IPS DF 19.7 (cell line): ENCODE data around the gene ARID3B.
"Not testable (repeated sequence)": the region's sequence is repeated elsewhere in the genome, so short reads cannot be mapped to it uniquely, and the experiment has no call there.

Source experiments
- DNase-seq: peaks from one replicate; pipeline ENCODE4 v3.0.0-alpha.2; 2013; ENCODE audit warnings: low read depth, low spot score

ARID3B gene

DNA sequence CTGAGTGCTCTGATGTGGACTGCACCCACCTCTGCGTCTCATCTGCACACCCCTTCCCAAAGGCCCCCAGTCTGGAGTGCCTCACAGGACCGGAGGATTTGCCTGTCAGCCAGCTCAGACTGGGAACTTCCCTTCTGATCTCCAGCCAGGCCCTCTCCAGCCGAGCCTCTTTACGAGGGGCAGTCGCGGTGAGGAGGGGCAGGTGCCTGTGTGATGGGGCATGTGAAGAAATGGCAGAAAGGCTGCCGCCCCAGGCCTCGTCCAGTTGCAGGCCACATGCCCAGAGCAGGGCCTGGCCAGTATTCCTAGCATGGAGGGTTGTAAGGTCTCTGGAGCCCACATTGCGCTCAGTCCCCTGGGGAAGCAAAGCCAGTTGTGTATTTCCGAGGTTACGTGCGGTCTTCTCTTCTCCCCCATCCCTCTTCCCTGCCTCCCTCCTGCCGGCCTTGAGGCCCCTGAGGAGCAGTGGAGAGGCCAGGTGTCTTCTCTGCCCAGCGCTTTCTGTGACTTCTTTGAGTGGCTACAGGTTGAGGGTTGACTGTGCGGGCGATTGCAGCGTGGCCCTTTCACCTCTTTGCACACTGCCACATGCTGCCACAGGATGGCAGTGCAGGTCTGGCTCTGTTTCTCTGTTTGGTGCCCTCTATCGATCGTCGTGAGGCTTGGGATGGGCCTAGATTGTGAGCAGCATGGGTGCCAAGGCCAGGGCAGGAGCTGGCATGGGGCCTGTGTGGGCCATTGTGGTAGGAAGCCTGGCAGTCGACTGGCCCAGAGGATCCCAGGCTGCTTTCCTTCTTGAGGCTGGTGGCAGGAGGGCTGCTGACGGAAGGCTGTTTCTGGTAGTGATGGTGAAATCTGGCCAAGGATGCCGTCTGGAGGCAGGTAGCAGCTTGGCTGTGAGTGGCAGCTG lies 79.9 kb downstream of the ARID3B start:
- peak; percentile 56 for DNase-seq

- DNase-seq = no peak
These were observed 80.5 kb downstream of the ARID3B start for GRCh38 chr15:74621546-74621920.

- DNase-seq = no peak
These were observed 80.9 kb downstream of the ARID3B start for GRCh38 chr15:74621936-74622335.

DNA sequence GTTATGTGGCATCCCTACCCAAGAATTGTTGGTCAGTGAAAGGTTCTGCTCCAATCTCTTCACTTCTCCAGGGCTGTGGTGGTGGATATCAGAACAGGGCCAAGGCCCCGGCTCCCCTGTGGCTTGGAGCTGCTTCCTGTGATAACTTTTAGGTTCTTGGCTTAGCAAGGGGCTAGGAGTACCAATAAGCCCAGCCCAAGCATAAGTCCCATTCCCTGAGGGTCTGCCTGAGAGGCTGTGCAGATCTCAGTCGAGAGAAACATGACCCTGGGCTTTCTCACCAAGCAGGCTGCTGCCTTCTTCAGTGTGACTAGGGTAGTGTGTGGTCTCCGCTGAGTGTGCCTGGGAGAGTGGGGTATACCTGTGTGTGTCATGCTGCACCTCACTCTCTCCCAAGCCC lies 81.7 kb downstream of the ARID3B start:
- no peak for DNase-seq

GRCh38 chr15:74624020-74624602 lies 83.1 kb downstream of the ARID3B start:
- DNase-seq = no peak

DNA sequence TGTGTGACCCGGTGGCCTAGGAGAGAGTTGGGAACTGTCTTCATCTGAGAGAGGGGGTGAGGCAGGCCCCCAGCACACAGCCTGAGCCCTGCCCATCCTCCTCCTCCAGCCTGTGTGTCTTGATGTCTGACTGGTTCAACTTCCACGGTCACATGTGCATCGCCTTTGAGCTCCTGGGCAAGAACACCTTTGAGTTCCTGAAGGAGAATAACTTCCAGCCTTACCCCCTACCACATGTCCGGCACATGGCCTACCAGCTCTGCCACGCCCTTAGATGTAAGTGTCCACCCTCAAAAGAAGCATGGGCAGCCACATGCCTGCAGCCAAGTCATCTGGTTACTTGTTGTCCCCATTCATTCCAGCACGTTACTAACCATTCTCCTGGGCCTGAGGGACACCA lies 84.7 kb downstream of the ARID3B start:
- no peak for DNase-seq

GRCh38 chr15:74626336-74626735 lies 85.3 kb downstream of the ARID3B start:
- no peak for DNase-seq

- DNase-seq = no peak
These were observed 86.0 kb downstream of the ARID3B start for GRCh38 chr15:74626752-74627692.

DNA sequence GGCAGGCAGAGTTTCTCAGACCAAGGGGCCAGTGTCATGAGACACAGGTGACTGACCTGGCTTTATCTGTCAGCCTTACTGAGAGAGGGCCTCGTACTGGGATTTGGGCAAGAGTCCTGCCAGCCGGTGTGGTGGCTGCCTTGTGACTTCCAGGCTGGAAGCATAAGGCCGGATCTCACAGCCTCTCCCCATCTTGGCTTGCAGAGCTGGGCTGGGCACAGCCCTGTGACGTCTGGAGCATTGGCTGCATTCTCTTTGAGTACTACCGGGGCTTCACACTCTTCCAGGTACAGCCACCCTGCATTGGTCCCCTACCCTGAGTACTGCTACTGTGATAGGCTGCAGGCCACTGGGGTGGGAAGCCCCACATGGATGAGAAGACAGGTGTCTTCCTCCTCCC lies 86.7 kb downstream of the ARID3B start:
- DNase-seq = no peak

- no peak for DNase-seq
These were observed 87.2 kb downstream of the ARID3B start for GRCh38 chr15:74628199-74628598.

- no peak for DNase-seq
These were observed 87.9 kb downstream of the ARID3B start for GRCh38 chr15:74628949-74629348.

DNA sequence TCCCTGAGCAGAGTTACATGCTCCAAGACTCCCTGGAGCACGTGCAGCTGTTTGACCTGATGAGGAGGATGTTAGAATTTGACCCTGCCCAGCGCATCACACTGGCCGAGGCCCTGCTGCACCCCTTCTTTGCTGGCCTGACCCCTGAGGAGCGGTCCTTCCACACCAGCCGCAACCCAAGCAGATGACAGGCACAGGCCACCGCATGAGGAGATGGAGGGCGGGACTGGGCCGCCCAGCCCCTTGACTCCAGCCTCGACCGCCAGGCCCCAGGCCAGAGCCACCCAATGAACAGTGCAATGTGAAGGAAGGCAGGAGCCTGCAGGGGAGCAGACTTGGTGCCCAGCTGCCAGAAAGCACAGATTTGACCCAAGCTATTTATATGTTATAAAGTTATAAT lies 88.7 kb downstream of the ARID3B start:
- not testable (repeated sequence) for DNase-seq

GRCh38 chr15:74630284-74631086 lies 89.5 kb downstream of the ARID3B start:
- DNase-seq = no peak

DNA sequence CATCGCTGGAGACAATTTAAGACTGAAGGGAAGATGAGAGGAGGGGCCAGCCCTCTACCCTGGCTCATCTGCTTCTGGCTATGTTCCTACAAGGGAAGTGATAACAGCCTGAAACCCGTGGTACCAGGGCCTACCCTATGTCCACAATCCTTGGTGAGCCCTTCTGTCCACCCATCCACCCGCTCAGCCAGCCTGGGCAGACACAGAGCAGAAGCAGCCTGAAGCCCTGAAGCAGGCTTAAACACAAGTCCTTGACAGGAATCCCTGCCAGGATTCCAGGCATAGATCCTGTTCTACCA lies 90.0 kb downstream of the ARID3B start:
- no peak for DNase-seq

- DNase-seq = no peak
These were observed 90.4 kb downstream of the ARID3B start for GRCh38 chr15:74631408-74631807.

GRCh38 chr15:74631935-74632560 lies 91.0 kb downstream of the ARID3B start:
- no peak for DNase-seq

GRCh38 chr15:74632601-74633000 lies 91.6 kb downstream of the ARID3B start:
- DNase-seq = no peak

GRCh38 chr15:74633781-74634180 lies 92.8 kb downstream of the ARID3B start:
- no peak for DNase-seq

DNA sequence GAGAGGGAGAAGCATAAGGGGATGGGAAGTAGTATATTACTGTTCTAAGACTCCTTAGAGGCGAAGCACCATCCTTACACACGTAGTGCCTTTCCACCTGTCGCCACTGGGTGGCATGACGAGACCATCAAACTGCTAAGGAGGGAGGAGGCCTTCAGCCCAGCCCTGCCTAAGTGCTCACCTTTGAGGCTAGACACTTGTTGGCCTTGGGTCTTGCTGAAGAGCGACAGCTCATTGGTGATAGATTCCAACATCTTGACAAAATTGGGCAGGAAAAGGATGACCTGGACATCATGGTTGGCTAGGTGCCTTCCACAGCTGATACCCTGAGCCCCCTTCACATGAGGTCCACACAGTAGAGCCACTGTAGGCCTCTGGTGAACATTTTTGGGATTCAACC lies 94.2 kb downstream of the ARID3B start:
- no peak for DNase-seq

DNA sequence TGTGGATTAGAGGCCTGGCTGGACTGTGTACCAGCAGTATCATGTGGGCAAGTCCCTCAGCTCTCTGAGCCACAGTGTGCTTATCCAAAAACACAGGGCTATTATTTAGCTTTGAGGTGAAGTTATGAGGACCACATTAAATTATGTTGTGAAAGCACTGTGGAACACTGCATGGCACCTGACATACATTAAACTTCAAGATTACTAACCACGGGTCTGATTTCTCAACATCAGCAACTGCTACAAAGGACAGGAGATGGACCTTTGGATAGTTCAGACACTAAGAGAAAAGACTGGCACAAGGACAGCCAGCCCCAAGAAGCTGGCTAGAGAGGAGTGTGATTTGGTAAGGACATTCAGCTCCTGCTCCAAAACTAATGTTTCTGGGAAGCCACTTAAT lies 96.0 kb downstream of the ARID3B start:
- DNase-seq = no peak

- no peak for DNase-seq
These were observed 100.1 kb downstream of the ARID3B start for GRCh38 chr15:74641151-74641550.
